Neural cell (in vitro differentiated cells): ENCODE results near the gene OR5K3.

Experiments
- EZH2 ChIP-seq: fragments of 200-600, 300-800 bp; shearing (Covaris generic), sonication (generic); IDR thresholded peaks from 2 replicates; pipeline ENCODE4 v1.6.1; 2014; ENCODE audit warnings: antibody characterized with exemption, low read length, borderline replicate concordance, mild to moderate bottlenecking; ENCODE audit not compliant: insufficient read depth, poor library complexity, severe bottlenecking
- SMC3 ChIP-seq: fragments of 450-650 bp; conservative IDR thresholded peaks from 2 replicates; pipeline ENCODE4 v1.6.1; 2014; ENCODE audit warnings: antibody characterized with exemption, mild to moderate bottlenecking, moderate library complexity; ENCODE audit not compliant: poor library complexity
- TF ChIP-seq, protein P1 (sequence below): IDR thresholded peaks from 2 replicates; pipeline ENCODE4 v1.6.1; 2012; ENCODE audit warnings: borderline replicate concordance
- TF ChIP-seq, protein P2 (sequence below): fragments of 450-650 bp; IDR thresholded peaks from 2 replicates; pipeline ENCODE4 v1.5.1; 2014; ENCODE audit warnings: antibody characterized with exemption, mild to moderate bottlenecking, moderate library complexity; ENCODE audit not compliant: poor library complexity, severe bottlenecking

- TF ChIP-seq EZH2, result no peak
- TF ChIP-seq, protein P1, sequence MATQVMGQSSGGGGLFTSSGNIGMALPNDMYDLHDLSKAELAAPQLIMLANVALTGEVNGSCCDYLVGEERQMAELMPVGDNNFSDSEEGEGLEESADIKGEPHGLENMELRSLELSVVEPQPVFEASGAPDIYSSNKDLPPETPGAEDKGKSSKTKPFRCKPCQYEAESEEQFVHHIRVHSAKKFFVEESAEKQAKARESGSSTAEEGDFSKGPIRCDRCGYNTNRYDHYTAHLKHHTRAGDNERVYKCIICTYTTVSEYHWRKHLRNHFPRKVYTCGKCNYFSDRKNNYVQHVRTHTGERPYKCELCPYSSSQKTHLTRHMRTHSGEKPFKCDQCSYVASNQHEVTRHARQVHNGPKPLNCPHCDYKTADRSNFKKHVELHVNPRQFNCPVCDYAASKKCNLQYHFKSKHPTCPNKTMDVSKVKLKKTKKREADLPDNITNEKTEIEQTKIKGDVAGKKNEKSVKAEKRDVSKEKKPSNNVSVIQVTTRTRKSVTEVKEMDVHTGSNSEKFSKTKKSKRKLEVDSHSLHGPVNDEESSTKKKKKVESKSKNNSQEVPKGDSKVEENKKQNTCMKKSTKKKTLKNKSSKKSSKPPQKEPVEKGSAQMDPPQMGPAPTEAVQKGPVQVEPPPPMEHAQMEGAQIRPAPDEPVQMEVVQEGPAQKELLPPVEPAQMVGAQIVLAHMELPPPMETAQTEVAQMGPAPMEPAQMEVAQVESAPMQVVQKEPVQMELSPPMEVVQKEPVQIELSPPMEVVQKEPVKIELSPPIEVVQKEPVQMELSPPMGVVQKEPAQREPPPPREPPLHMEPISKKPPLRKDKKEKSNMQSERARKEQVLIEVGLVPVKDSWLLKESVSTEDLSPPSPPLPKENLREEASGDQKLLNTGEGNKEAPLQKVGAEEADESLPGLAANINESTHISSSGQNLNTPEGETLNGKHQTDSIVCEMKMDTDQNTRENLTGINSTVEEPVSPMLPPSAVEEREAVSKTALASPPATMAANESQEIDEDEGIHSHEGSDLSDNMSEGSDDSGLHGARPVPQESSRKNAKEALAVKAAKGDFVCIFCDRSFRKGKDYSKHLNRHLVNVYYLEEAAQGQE, result no peak
- TF ChIP-seq, protein P2, sequence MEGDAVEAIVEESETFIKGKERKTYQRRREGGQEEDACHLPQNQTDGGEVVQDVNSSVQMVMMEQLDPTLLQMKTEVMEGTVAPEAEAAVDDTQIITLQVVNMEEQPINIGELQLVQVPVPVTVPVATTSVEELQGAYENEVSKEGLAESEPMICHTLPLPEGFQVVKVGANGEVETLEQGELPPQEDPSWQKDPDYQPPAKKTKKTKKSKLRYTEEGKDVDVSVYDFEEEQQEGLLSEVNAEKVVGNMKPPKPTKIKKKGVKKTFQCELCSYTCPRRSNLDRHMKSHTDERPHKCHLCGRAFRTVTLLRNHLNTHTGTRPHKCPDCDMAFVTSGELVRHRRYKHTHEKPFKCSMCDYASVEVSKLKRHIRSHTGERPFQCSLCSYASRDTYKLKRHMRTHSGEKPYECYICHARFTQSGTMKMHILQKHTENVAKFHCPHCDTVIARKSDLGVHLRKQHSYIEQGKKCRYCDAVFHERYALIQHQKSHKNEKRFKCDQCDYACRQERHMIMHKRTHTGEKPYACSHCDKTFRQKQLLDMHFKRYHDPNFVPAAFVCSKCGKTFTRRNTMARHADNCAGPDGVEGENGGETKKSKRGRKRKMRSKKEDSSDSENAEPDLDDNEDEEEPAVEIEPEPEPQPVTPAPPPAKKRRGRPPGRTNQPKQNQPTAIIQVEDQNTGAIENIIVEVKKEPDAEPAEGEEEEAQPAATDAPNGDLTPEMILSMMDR, result no peak
- no peak for TF ChIP-seq SMC3
These were observed 30.3 kb upstream of the OR5K3 start for GRCh38 chr3:98359993-98360675.
